Activated CD4-positive, alpha-beta T cell treated with anti-CD3 and anti-CD28 coated beads, Interleukin-10, Interleukin-2, amounts not matched to agents 100 ng/mL and 50 ng/mL, durations not matched to agents 16 hours and 8 hours (primary cell): ENCODE results near the gene PHRF1.

Source experiments
- DNase-seq: peaks from one replicate; pipeline ENCODE4 v3.0.0-alpha.2; 2020

Gene PHRF1

DNA sequence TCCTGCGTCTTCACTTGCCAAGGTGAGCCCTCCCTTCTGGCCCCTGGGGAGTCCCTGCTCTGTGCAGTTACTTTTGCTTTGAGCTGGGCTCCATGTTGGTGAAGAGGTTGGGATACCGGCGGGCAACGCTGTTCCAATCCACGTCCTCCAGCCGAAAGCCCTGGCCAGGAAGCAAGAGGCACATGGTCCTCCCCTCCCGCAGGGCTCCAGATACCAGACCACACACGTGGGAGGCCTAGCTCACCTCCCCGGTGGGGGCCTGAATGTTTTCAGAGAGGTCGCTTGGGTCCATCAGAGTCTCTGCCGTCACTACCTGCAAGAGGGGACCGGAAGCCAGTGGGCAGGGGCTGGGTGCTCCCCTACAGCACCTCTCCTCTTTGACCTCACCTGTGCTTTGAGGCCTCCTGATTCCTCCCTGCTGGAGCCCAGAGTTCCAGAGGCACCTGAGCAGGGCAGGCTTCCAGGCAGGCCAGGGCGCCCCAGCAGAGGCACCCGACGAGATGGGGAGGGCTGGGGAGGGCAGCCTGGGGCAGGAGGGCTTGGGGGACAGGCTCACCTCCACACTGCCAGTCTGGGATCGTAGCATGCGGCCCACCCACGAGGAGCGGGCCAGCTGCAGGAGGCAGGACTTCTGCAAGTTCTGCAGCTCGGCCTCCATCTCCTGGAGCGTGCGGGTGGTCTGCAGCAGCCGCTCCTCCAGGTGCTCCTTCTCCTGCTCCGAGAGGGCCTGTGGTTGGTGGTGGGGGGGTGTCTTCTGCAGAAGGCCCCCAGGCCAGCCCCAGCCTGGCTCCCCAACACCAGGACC is 18.7 kb upstream of the PHRF1 start:
- no peak for DNase-seq

GRCh38 chr11:558503-558902 is 17.8 kb upstream of the PHRF1 start:
- DNase-seq = no peak

- DNase-seq = no peak
These were observed 17.1 kb upstream of the PHRF1 start for GRCh38 chr11:559020-559620.

GRCh38 chr11:559712-560304 is 16.5 kb upstream of the PHRF1 start:
- DNase-seq = no peak

DNA sequence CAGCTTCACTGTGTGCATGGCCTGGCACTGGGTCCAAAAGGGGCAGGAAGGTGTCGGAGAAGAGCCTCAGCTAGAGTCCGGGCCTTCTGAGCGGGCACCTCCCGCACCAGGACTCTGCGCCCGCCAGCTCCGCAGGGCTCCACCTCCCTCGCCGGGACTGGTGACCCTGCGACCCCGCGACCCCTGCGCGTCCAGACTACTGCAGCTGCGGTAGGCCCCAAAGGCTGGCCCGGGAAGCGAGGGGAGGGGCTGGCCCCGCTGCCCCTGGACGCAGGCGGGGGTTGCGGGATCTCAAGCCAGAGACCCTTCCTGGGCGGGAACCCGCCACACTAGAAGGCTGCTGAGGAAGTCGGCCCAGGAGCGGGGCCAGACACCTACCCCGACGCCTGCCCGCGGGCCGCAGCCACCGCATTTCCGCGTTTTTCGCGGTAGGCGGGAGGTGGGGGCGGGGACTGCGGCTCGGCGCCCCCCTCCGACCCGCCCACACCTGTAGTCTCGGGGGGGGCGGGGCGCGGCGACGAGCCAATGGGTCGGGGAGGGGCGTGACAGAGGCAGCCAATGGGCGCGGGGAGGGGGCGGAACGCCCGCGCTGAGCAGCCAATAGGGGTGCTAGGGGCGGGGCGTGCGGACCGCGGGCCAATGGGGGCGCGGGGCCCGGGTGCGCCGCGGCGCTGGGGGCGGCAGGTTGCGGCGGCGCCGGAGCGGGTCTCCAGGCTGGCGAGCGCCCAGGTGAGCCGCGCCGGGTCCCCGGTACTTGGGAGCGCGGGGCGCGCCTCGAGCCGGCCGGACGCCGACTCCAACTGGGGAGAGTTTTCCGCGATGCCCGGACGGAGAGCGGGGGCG is 15.7 kb upstream of the PHRF1 start, which contains the start of the genes LMNTD2 and RASSF7:
Gene LMNTD2 (minus strand): TSS at position 434 of the 843 bp plus-strand sequence. CDS start 22 bp downstream, at position 412.
Gene RASSF7 (plus strand): TSS at position 666 of the 843 bp plus-strand sequence. CDS start 799 bp downstream, outside the sequence.
- DNase-seq = peak; percentile 96

DNA sequence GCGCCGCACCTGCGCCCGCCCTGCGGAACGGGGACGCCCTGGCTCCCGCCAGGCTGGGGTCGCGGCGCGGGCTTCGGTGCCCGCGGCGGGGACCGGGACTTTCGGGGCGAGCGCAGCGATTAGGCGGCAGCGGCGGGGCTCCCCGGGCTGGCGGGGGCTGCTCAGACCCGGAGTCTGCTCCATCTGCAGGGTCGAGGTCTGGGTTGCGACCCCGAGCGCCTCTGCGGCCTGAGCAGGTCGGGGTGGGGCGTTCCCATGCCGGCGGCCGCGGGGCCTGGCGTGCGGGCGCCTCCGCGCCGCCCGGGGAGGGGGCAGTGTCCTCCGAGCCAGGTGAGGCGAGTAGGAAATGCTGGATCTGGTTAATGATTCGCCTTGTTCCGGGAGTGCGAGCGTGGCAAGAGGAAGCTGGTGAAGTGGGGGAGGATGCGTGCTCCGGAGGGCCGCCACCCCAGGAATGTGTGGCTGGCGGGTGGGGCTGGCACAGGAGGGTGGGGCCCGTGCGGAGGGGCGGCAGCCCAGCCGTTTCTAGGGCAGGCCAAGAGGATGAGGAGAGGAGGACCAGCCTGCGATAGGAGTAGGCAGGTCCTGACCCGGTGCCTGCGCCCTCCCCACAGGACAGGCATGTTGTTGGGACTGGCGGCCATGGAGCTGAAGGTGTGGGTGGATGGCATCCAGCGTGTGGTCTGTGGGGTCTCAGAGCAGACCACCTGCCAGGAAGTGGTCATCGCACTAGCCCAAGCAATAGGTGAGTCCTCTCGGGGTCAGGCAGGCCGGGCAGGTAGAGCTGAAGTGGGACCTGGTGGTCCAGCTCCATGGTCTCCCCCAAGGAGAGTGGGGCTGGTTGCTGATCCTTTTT is 14.9 kb upstream of the PHRF1 start:
- no peak for DNase-seq

DNA sequence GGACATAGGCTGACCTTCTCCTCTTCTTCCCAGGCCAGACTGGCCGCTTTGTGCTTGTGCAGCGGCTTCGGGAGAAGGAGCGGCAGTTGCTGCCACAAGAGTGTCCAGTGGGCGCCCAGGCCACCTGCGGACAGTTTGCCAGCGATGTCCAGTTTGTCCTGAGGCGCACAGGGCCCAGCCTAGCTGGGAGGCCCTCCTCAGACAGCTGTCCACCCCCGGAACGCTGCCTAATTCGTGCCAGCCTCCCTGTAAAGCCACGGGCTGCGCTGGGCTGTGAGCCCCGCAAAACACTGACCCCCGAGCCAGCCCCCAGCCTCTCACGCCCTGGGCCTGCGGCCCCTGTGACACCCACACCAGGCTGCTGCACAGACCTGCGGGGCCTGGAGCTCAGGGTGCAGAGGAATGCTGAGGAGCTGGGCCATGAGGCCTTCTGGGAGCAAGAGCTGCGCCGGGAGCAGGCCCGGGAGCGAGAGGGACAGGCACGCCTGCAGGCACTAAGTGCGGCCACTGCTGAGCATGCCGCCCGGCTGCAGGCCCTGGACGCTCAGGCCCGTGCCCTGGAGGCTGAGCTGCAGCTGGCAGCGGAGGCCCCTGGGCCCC is 14.1 kb upstream of the PHRF1 start:
- DNase-seq = no peak

DNA sequence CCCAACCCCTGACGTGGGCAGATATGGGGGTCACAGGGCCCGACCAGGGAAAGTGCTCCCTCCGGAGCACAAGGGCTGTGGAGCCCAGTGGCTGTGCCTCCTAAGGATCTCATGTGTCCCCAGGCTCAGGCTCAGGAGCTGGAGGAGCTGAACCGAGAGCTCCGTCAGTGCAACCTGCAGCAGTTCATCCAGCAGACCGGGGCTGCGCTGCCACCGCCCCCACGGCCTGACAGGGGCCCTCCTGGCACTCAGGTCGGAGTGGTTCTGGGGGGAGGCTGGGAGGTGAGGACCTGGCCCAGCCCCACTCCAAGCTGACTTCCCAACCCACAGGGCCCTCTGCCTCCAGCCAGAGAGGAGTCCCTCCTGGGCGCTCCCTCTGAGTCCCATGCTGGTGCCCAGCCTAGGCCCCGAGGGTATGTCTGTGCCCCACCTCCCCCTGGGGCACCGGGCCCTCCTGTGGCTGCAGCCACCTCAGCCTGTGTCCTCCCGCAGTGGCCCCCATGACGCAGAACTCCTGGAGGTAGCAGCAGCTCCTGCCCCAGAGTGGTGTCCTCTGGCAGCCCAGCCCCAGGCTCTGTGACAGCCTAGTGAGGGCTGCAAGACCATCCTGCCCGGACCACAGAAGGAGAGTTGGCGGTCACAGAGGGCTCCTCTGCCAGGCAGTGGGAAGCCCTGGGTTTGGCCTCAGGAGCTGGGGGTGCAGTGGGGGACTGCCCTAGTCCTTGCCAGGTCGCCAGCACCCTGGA is 13.0 kb upstream of the PHRF1 start:
- no peak for DNase-seq

DNA sequence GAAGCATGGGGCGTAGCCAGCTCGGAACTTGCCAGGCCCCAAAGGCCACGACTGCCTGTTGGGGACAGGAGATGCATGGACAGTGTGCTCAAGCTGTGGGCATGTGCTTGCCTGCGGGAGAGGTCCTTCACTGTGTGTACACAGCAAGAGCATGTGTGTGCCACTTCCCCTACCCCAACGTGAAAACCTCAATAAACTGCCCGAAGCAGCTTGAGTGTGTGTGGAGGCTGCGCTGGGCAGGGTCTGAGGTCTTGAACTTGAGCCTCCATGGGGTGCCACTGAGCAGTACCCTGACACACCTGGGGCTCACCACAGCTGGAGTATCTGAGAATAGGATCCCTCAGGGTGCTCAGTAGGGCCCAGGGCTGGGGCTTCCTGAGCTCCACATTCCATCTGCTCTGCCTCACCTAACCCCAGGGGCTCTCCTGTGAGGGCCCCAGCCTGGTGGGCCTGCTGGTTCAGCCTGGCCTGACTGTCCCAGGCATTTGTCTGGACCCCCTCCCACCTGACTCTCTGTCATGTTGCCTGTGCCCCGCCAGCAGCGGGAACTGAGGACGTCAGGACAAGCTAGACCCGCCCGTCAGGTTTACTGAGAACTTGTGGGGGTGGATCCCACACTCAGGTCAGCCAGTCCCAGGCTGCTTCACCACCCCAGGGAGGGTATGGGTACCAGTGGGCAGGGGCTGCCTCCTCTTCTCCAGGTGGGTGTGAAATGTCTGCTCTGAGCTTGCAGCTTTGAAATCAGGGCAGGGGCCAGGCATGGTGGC is 12.3 kb upstream of the PHRF1 start:
- no peak for DNase-seq

- DNase-seq = no peak
These were observed 10.3 kb upstream of the PHRF1 start for GRCh38 chr11:565921-566509.

DNA sequence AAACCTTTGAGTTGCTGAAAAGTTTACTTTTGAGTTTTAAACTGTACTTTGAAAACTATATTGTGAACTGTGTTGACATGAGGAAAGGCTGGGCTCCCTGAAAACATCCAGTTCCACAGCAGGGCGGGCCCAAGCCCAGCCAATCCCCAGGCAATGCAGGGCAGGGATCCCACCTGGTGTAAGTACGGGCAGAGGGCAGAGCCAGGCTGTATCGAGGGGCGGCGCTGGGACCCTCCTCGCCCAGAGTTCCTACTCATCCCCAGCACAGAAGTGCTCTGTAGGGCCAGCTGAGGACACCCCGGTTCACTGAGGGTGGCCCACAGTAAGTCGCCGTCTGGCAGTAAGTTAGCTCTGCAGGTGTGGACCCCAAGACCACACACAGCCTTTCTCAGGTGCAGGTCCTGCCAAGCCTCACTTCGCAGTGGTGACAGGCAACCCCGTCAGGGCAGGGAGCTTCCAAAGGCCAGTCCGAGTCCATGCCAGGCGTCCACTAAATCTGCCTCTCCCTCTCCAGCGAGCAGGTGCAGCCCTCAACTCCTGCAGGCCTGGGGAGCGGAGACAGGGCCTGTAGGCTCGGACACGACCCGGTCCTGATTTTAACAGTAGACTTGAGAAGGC is 9.2 kb upstream of the PHRF1 start:
- no peak for DNase-seq

DNA sequence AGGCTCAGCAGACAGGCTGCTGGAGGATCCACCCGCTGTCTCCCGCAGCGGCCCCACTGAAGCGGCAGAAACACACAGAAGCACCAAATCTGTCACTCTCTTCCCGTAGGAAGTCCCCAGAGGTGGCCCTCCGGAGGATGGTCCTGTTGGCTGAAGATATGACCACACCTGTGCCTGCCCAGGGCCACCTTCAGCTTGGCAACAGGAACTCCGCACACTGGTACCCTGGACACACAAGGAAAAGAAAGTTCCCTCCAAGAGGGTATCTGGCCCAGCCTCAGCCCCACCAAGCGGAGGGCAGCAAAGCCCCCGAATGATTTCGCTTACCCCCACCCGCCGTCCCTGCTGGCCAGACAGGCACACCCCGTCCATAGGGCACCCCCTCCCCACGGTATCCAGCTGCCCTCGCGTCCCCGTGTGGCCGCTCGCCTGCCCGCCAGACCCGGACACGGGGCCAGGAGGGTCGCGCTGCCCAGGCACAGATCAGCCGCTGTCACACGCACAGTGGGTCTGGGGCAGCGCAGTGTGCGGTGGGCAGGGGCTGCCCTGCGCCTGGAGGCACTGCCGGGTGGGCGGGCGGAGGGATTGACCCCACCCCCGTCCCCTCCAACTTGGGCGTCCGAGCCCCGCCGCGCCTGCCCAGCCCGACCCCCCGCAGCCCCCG is 8.5 kb upstream of the PHRF1 start:
- DNase-seq = no peak

GRCh38 chr11:568306-569157 is 7.7 kb upstream of the PHRF1 start:
- peak; percentile 96 for DNase-seq

- DNase-seq = no peak
These were observed 6.9 kb upstream of the PHRF1 start for GRCh38 chr11:569158-569885.

DNA sequence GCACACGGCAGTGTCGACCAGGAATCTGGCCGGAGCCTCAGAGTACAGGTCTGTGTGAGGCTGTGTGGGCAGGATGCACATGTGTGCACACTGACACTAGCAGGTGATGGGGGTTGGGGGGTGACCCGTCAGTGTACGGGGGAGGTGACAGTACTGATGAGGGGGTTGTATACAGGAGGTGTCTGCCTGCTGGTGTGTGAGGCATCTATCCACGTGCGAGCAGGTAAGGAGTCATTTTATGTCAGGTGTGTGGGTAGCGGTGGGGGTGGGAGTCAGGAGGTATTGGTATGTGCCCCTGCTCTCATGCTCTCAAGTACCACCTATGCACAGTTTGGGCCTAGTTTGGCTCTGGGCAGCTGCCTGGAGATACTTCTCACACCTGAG is 4.5 kb upstream of the PHRF1 start:
- no peak for DNase-seq

DNA sequence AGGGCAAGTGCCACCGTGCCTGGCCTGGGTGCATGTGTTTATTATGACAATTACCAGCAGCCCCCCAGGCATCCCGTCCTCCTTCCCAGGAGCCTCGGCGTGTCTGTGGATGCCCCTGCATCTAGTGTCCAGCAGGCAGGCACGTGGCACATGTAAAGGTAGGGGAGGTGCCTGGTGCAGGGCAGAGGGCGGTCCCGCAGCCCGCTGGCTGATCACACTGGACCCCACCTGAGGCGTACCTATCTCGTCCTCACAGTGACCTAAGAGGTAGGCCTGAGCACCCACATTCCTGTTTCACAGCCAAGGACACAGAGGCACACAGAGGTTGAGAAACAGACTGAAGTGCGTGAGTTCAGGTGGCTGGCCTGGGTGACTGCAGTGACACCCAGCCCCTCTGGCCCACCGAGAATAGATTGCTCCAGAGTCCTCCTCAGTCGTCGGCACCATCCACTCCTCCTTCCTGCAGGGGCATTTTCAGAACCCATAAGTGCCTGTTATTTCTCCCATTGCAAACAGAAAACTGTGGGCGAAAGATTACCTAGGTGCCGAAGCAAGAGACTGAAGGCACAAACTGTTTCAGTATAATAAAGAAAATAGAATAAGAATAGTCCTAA is 3.0 kb upstream of the PHRF1 start:
- no peak for DNase-seq
